Naive thymus-derived CD8-positive, alpha-beta T cell (primary cell): ENCODE results near the gene PRELID1. TPM values are rescaled to one million over a fixed set of nuclear protein-coding genes. Genes with fewer than 3 reads are reported as not detected.
A peak's percentile ranks its signal among the peaks of the same experiment; 100 is the strongest.

Source experiments
- ATAC-seq, 2 donors: fragments of 150-1000 bp; cut with Tn5 transposase in 1 of 2; sonication (Bioruptor Pico), chemical (Tn5 transposase) in 1 of 2; 1 replicate in 1 of 2; 2 replicates in 1 of 2; pipeline ENCODE4 v1.10.0; 2021; ENCODE audit warnings: mild to moderate bottlenecking in 2 of 2, moderate library complexity in 2 of 2
- POLR2A ChIA-PET: fragments of 350-600 bp; sonication (Branson Sonifier 250); formaldehyde crosslinking; loops from one replicate; lab custom pipeline; 2021; ENCODE audit warnings: antibody characterized with exemption; lab: Charles Lee
- DNase-seq, 10 donors: peaks; one replicate each; pipeline versions ENCODE4 v3.0.0 to v3.0.0-alpha.2; 2020 to 2022
- H3K27ac Mint-ChIP-seq, 10 donors: one replicate each; pipeline ENCODE4 v1.8.0; 2020 to 2022; ENCODE audit warnings: mild to moderate bottlenecking in 10 of 10, mixed read lengths in 10 of 10, moderate library complexity in 4 of 10, inconsistent platforms in 1 of 10
- H3K27me3 Mint-ChIP-seq, 5 donors: one replicate each; pipeline ENCODE4 v1.8.0; 2021 to 2022; ENCODE audit warnings: mixed read lengths in 5 of 5
- H3K36me3 Mint-ChIP-seq, 3 donors: one replicate each; pipeline ENCODE4 v1.8.0; 2020 to 2022; ENCODE audit warnings: mixed read lengths in 3 of 3, mild to moderate bottlenecking in 2 of 3, inconsistent platforms in 1 of 3
- H3K4me1 Mint-ChIP-seq, 4 donors: one replicate each; pipeline ENCODE4 v1.8.0; 2021 to 2022; ENCODE audit warnings: mixed read lengths in 4 of 4
- H3K4me3 Mint-ChIP-seq, 10 donors: one replicate each; pipeline ENCODE4 v1.8.0; 2020 to 2022; ENCODE audit warnings: mild to moderate bottlenecking in 10 of 10, mixed read lengths in 10 of 10, moderate library complexity in 6 of 10, inconsistent platforms in 1 of 10
- H3K9me3 Mint-ChIP-seq, 9 donors: one replicate each; pipeline ENCODE4 v1.8.0; 2020 to 2022; ENCODE audit warnings: mixed read lengths in 9 of 9, mild to moderate bottlenecking in 3 of 9, inconsistent platforms in 1 of 9, moderate library complexity in 1 of 9
- polyA plus RNA-seq, 3 donors: library from polyadenylated mRNA; unstranded; fragments of 300-500 nt; fragmentation: Illumina TruSeq; gene quantifications; one replicate each; pipeline ENCODE4 v1.2.3, GENCODE V29; 2021
- total RNA-seq, 8 experiments: library from RNA in 2 of 8; stranded (reverse) in 2 of 8; gene quantifications; one replicate each; pipeline ENCODE4 v1.2.3 and lab custom pipeline; 2021 to 2026

The PRELID1 gene
- total and polyA plus RNA-seq, 5 experiments from 2014 or later: 54.2 to 204 (median 163) TPM

DNA sequence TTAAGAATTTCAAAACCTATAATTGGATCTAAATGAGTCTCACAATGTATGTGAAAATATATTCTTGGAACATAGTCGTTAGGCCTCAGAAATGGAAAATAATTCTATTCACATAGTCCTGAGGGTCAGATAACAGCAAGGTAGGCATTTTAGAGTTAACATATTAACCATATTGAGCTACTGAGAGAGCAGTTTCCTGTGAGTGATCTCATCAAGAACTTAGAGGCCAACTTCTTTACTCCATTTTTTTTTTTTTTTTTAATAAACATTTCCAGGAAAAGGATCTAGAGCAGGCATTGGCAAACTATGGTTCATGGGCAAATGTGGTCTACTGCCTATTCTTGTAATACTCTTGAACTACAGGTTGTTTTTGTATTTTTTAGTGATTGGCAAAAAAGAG lies 26.7 kb upstream of the PRELID1 start:
- Mint-ChIP-seq H3K27me3 (no peaks in the 10 kb centered on the region), H3K27ac (peak overlapping the region in 1 of 10 donors; percentile 87), H3K4me1 (peaks cover 0 to 1% (median 0%) of the 10 kb centered on the region in 4 donors), H3K4me3 (no peak overlapping the region), H3K9me3 (no peaks in the 10 kb centered on the region), H3K36me3 (peaks cover 0 to 90% (median 20%) of the 10 kb centered on the region in 3 donors)
- POLR2A ChIA-PET: interaction anchor here (1.0 kb wide), 1 partner anchor 163 kb away, joined by 3 read pairs; no protein-coding TSS in a partner anchor
- ATAC-seq: no peak
- DNase-seq: no peak

GRCh38 chr5:177288191-177288590 lies 15.4 kb upstream of the PRELID1 start:
- no peak overlapping the region for H3K4me3 Mint-ChIP-seq
- no peak for DNase-seq
- POLR2A ChIA-PET: no interaction called here
- peaks cover 0 to 6% (median 4%) of the 10 kb centered on the region in 4 donors for H3K4me1 Mint-ChIP-seq
- no peak for ATAC-seq
- no peaks in the 10 kb centered on the region for H3K27me3 Mint-ChIP-seq
- no peak overlapping the region for H3K27ac Mint-ChIP-seq
- peaks cover 0 to 92% (median 22%) of the 10 kb centered on the region in 3 donors for H3K36me3 Mint-ChIP-seq
- H3K9me3 Mint-ChIP-seq: no peaks in the 10 kb centered on the region

GRCh38 chr5:177290816-177291596 lies 12.6 kb upstream of the PRELID1 start:
- ATAC-seq: no peak
- DNase-seq: no peak
- H3K9me3 Mint-ChIP-seq: no peaks in the 10 kb centered on the region
- peaks cover 9 to 16% (median 13%) of the 10 kb centered on the region in 4 donors for H3K4me1 Mint-ChIP-seq
- H3K36me3 Mint-ChIP-seq: peaks cover 0 to 93% (median 25%) of the 10 kb centered on the region in 3 donors
- POLR2A ChIA-PET: no interaction called here
- H3K4me3 Mint-ChIP-seq: no peak overlapping the region
- peak overlapping the region in 2 of 10 donors; percentile 35 to 59 for H3K27ac Mint-ChIP-seq
- no peaks in the 10 kb centered on the region for H3K27me3 Mint-ChIP-seq

GRCh38 chr5:177291735-177292134 lies 11.9 kb upstream of the PRELID1 start:
- Mint-ChIP-seq H3K36me3 (peaks cover 0 to 86% (median 23%) of the 10 kb centered on the region in 3 donors), H3K27ac (peak overlapping the region in 2 of 10 donors; percentile 37 to 77), H3K4me1 (peaks cover 15 to 24% (median 20%) of the 10 kb centered on the region in 4 donors), H3K4me3 (no peak overlapping the region), H3K9me3 (no peaks in the 10 kb centered on the region), H3K27me3 (no peaks in the 10 kb centered on the region)
- POLR2A ChIA-PET: no interaction called here
- DNase-seq (no peak), ATAC-seq (no peak)

GRCh38 chr5:177293819-177294581 lies 9.6 kb upstream of the PRELID1 start:
- peak overlapping the region in 3 of 10 donors; percentile 17 to 77 (median 52) for H3K27ac Mint-ChIP-seq
- peaks cover 0 to 68% (median 20%) of the 10 kb centered on the region in 3 donors for H3K36me3 Mint-ChIP-seq
- H3K4me1 Mint-ChIP-seq: peaks cover 21 to 45% (median 26%) of the 10 kb centered on the region in 4 donors
- ATAC-seq: no peak
- H3K4me3 Mint-ChIP-seq: no peak overlapping the region
- no peaks in the 10 kb centered on the region for H3K27me3 Mint-ChIP-seq
- POLR2A ChIA-PET: no interaction called here
- H3K9me3 Mint-ChIP-seq: no peaks in the 10 kb centered on the region
- no peak for DNase-seq

DNA sequence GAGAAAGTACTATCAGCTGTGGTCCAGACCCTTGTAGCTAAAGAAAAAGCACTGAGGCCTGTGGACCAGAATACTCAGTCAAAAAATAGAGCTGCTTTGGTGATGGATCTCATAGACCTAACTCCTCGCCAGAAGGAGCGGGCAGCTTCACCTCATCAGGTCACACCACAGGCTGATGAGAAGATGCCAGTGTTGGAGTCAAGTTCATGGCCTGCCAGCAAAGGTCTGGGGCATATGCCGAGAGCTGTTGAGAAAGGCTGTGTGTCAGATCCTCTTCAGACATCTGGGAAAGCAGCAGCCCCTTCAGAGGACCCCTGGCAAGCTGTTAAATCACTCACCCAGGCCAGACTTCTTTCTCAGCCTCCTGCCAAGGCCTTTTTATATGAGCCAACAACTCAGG lies 9.0 kb upstream of the PRELID1 start:
- H3K4me3 Mint-ChIP-seq: no peak overlapping the region
- no peak for DNase-seq
- no peak for ATAC-seq
- H3K9me3 Mint-ChIP-seq: no peaks in the 10 kb centered on the region
- H3K36me3 Mint-ChIP-seq: peaks cover 0 to 61% (median 20%) of the 10 kb centered on the region in 3 donors
- peaks cover 22 to 52% (median 32%) of the 10 kb centered on the region in 4 donors for H3K4me1 Mint-ChIP-seq
- H3K27ac Mint-ChIP-seq: peak overlapping the region in 4 of 10 donors; percentile 52 to 86 (median 76)
- POLR2A ChIA-PET: interaction anchor here (0.7 kb wide), 1 partner anchor 19 kb away, joined by 3 read pairs; no protein-coding TSS in a partner anchor
- no peaks in the 10 kb centered on the region for H3K27me3 Mint-ChIP-seq

- ATAC-seq (no peak), DNase-seq (no peak)
- Mint-ChIP-seq H3K9me3 (no peaks in the 10 kb centered on the region), H3K4me1 (peaks cover 30 to 61% (median 44%) of the 10 kb centered on the region in 4 donors), H3K27ac (peak overlapping the region in 9 of 10 donors; percentile 74 to 90 (median 86)), H3K36me3 (peaks cover 0 to 48% (median 17%) of the 10 kb centered on the region in 3 donors), H3K27me3 (no peaks in the 10 kb centered on the region), H3K4me3 (peak overlapping the region in 9 of 10 donors; percentile 17 to 75 (median 52))
- POLR2A ChIA-PET: interaction anchor here (1.1 to 1.2 kb wide), 2 partner anchors 9 to 162 kb away, joined by 3 read pairs; partner anchors contain the start of gene NSD1
These were observed 7.7 kb upstream of the PRELID1 start for GRCh38 chr5:177295924-177296323.

- POLR2A ChIA-PET: interaction anchor here (1.1 to 1.2 kb wide), 2 partner anchors 8 to 163 kb away, joined by 3 read pairs; partner anchors contain the start of gene NSD1
- Mint-ChIP-seq H3K27ac (peak overlapping the region; percentile 55 to 90 (median 86)), H3K4me1 (peaks cover 33 to 65% (median 51%) of the 10 kb centered on the region in 4 donors), H3K27me3 (no peaks in the 10 kb centered on the region), H3K36me3 (peaks cover 0 to 44% (median 16%) of the 10 kb centered on the region in 3 donors), H3K4me3 (peak overlapping the region; percentile 12 to 75 (median 56)), H3K9me3 (no peaks in the 10 kb centered on the region)
- no peak for DNase-seq
- peak in 1 of 2 donors; percentile 31 for ATAC-seq
These were observed 7.0 kb upstream of the PRELID1 start for GRCh38 chr5:177296581-177296980.

DNA sequence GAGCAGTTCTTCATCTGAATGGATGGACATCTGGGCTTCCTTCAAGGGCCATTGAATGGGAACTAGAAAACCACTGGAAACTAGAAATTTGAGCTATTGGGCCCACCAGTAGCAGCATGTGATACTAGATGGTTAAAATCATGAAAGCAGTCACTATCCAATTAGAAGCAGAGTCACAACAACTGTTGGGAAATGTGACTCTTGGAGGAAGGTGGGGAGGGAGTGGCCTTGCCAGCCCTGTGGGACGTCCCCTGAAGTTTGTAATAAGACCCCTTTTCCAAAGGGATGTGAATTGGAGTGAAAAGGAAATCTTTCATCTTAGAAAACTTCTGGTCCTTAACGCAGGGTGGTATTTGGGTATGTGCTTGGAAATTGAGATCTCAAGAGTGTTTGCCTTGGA lies 5.7 kb upstream of the PRELID1 start:
- DNase-seq (no peak), ATAC-seq (no peak)
- peak overlapping the region in 6 of 10 donors; percentile 9 to 91 (median 82) for H3K27ac Mint-ChIP-seq
- H3K4me3 Mint-ChIP-seq: no peak overlapping the region
- no peaks in the 10 kb centered on the region for H3K9me3 Mint-ChIP-seq
- peaks cover 36 to 78% (median 64%) of the 10 kb centered on the region in 4 donors for H3K4me1 Mint-ChIP-seq
- no peaks in the 10 kb centered on the region for H3K27me3 Mint-ChIP-seq
- POLR2A ChIA-PET: interaction anchor here (1.5 kb wide), 1 partner anchor 12 kb away, joined by 7 read pairs; no protein-coding TSS in a partner anchor
- H3K36me3 Mint-ChIP-seq: peaks cover 0 to 31% (median 11%) of the 10 kb centered on the region in 3 donors

DNA sequence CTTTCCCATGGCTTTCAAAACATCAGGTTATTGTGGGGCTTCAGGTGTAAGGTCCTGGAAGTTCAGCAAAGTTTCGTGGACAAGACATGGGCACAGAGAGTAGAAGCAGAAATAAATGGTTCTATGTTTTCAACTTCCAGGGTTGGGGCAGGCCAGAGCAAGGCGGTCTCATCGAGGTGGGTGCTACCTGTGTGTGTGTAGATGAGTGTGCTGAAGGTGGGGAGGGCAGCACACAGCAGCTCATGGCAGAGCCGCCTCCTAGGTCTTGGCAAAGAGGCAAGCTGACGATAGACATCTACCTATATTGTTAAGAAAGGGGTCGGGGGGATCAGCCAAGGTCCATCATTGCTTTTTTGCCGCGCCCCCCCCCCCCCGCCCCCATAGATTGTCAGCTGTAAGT lies 3.9 kb upstream of the PRELID1 start:
- Mint-ChIP-seq H3K4me3 (peak overlapping the region in 7 of 10 donors; percentile 11 to 89 (median 53)), H3K4me1 (peaks cover 44 to 87% (median 77%) of the 10 kb centered on the region in 4 donors), H3K27me3 (no peaks in the 10 kb centered on the region), H3K9me3 (no peaks in the 10 kb centered on the region), H3K36me3 (peaks cover 0 to 15% (median 4%) of the 10 kb centered on the region in 3 donors), H3K27ac (peak overlapping the region; percentile 78 to 97 (median 90))
- POLR2A ChIA-PET: no interaction called here
- no peak for DNase-seq
- ATAC-seq: no peak

GRCh38 chr5:177300236-177300880 lies 3.2 kb upstream of the PRELID1 start:
- H3K4me3 Mint-ChIP-seq: peak overlapping the region; percentile 33 to 96 (median 78)
- H3K36me3 Mint-ChIP-seq: peaks cover 0 to 17% (median 0%) of the 10 kb centered on the region in 3 donors
- H3K27me3 Mint-ChIP-seq: no peaks in the 10 kb centered on the region
- POLR2A ChIA-PET: interaction anchor here (0.5 to 4.0 kb wide), 2 partner anchors 12 to 93 kb away, joined by 5 to 14 read pairs; partner anchors contain the start of gene MXD3
- DNase-seq (peak; percentile 42 to 76 (median 60)), ATAC-seq (peak; percentile 43 to 67)
- H3K9me3 Mint-ChIP-seq: no peaks in the 10 kb centered on the region
- H3K27ac Mint-ChIP-seq: peak overlapping the region; percentile 78 to 99 (median 96)
- peaks cover 47 to 89% (median 81%) of the 10 kb centered on the region in 4 donors for H3K4me1 Mint-ChIP-seq
